RWPE1 (cell line): ENCODE data around the gene ATXN10.

ENCODE experiments used
- CTCF ChIA-PET: fragments of 350-600 bp; sonication (Branson Sonifier 250); formaldehyde crosslinking; extraction: SDS; loops from one replicate; lab custom pipeline; 2021; lab: Yijun Ruan, JAX
- POLR2A ChIA-PET: fragments of 400-600 bp; formaldehyde crosslinking; extraction: SDS; loops from one replicate; lab custom pipeline; 2020; ENCODE audit warnings: antibody characterized with exemption; ENCODE audit not compliant: low non-redundant PET; lab: Yijun Ruan, JAX
- DNase-seq: peaks from one replicate; pipeline ENCODE4 v3.0.0; 2012; ENCODE audit warnings: low spot score
- H3K27ac ChIP-seq: fragments of 450-650 bp; 2 replicates; pipeline ENCODE4 v1.5.1; 2017
- CTCF ChIP-seq: fragments of 450-650 bp; conservative IDR thresholded peaks from 2 replicates; pipeline ENCODE4 v1.5.1; 2017; ENCODE audit warnings: low read depth, mild to moderate bottlenecking

ATXN10 gene

GRCh38 chr22:45799291-45799690 is 127.7 kb downstream of the ATXN10 start:
- TF ChIP-seq CTCF: no peak
- H3K27ac ChIP-seq: no peak overlapping the region
- POLR2A ChIA-PET: no interaction called here
- DNase-seq: no peak
- CTCF ChIA-PET: no interaction called here

DNA sequence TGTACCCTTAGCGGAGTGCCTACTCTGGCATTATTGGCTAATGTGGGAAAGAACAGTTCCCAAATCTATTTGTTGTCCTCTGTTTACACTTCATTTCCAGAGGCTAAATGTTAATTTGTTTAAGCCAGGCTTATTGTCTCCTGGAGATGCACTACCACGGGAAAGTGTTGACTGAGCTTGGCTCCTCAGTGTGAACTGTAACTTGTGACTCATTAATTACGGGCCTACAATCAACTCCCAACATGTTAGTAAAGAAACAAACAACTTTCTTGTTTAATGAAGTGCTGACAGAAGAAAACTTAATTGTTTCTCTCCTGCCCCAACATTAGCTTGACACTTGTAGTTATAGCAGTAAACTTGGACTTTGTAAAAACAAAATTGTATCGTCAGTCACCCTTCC is 130.4 kb downstream of the ATXN10 start:
- no peak overlapping the region for H3K27ac ChIP-seq
- DNase-seq: no peak
- ChIA-PET CTCF (interaction anchor here (0.6 kb wide), 1 partner anchor 472 kb away, joined by 3 read pairs; no protein-coding TSS in a partner anchor), POLR2A (no interaction called here)
- TF ChIP-seq CTCF: no peak

DNA sequence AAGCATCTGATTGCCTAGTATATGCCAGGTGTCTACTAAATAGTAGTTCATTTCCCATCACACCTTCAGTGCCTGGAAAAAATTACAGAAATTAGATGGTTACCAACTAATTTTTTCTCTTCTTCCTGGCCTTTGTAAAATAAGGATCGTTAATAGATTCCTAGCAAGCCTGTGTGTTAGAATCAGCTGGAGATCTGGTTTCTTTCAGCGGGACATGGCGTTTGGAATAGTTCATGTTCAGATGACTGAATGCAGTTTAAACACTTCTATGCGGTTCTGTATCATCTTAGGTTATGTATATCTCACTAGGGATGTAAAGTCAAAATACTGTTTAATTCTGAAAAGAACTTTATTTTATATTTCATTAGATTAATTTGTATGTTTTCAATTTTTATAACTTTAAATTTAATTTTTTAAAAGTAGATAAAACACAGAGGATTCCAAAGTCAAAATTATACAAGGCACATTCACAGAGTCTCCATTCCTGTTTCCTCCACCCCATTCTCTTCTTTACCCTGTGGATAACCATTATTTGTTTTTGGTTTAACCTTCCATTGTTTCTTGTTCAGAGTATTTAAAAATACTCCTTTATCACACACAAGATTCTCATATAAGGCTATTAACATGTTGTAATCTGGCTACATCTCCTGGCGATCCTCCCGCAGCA is 132.8 kb downstream of the ATXN10 start:
- H3K27ac ChIP-seq: no peak overlapping the region
- DNase-seq: no peak
- CTCF ChIA-PET: interaction anchor here (0.6 kb wide), 1 partner anchor 39 kb away, joined by 4 read pairs; no protein-coding TSS in a partner anchor
- no peak for TF ChIP-seq CTCF
- POLR2A ChIA-PET: no interaction called here

DNA sequence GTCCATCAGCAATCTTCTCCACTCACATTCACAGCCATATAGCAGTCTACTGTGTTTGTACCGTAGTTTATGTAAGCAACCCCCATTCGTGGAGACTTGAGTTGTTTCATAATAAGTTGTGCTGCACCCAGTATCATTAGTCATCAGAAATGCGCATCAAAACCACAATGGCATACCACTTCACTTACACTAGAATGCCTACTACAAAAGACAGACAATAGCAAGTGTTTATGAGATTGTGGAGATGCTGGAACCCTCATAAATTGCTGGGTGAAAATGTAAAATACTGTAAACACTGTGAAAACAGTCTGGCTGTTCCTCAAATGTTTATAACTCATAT is 133.3 kb downstream of the ATXN10 start:
- ChIA-PET CTCF (no interaction called here), POLR2A (no interaction called here)
- DNase-seq: peak; percentile 81
- no peak for TF ChIP-seq CTCF
- no peak overlapping the region for H3K27ac ChIP-seq

- DNase-seq: no peak
- no peak overlapping the region for H3K27ac ChIP-seq
- CTCF ChIA-PET: no interaction called here
- no peak for TF ChIP-seq CTCF
- POLR2A ChIA-PET: no interaction called here
Measured at GRCh38 chr22:45805413-45805812, 133.8 kb downstream of the ATXN10 start.

- DNase-seq: no peak
- no peak for TF ChIP-seq CTCF
- ChIA-PET POLR2A (no interaction called here), CTCF (no interaction called here)
- H3K27ac ChIP-seq: no peak overlapping the region
Measured at GRCh38 chr22:45807156-45807915, 135.7 kb downstream of the ATXN10 start.
